Hepatocyte (in vitro differentiated cells): Measurements from ENCODE around the gene CPNE1.

Experiments
- CTCF ChIP-seq: fragments of 200-600 bp; sonication (generic); IDR thresholded peaks from 2 replicates; pipeline ENCODE4 v1.5.1; 2016; ENCODE audit warnings: antibody characterized with exemption, mild to moderate bottlenecking; ENCODE audit not compliant: poor library complexity
- EZH2phosphoT487 ChIP-seq: fragments of 200-600 bp; sonication (generic); IDR thresholded peaks from one replicate; pipeline ENCODE4 v1.6.1; 2018; ENCODE audit warnings: antibody characterized with exemption, mild to moderate bottlenecking, low read depth, moderate library complexity; ENCODE audit not compliant: unreplicated experiment, severe bottlenecking

DNA sequence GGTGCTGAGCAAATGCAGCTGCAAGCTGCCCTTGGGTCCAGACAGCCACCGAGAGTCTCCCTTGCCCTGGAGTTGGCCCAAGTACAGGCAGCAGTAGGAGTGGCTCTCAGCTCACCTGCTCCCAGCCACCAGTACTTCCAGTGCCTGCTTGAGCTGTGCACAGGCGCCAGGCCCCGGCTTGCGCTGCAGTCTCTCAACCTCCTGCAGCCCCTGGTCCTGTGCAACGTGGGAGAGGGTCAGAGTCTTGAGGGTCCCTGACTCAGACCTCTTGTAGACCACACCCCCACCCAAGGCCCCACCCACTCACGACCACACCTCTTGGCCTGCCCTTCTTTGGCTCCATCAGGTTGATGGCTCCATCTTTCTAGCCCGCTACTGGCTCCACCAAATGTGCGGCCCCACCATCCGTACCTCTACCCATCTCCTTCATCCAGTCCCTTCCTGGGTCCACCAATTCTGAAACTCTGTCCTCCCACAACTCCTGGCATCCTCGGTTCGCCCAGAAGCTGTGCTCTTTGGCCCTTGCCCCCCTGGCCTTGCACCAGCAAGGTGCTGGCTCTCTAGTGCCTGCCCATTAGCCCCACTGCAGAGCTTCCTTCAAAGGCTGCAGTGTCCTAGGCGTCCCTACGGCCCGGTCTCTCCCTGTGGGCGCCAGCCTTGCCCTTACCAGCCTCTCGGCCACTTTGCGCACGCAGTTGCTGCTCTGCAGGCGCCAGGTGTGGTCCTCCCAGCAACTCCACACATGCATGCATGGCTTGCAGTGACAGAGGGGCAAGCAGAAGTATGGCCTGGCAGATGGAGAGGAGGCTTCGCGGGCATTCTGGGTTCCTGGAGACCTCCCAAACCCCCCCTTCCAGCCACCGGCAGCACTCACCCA, 65.6 kb downstream of the CPNE1 start:
- TF ChIP-seq EZH2phosphoT487 (no peak), CTCF (no peak)
